SU-DHL-6 (cell line): Measurements from ENCODE around the gene MADCAM1.

ENCODE experiments used
- EZH2phosphoT487 ChIP-seq: fragments of 200-600 bp; sonication (generic), shearing (Covaris generic); conservative IDR thresholded peaks from 2 replicates; pipeline ENCODE4 v1.6.1; 2018; ENCODE audit warnings: mild to moderate bottlenecking, antibody characterized with exemption, low read length, moderate library complexity, mixed read lengths
- TF ChIP-seq, protein P1 (sequence below): fragments of 200-600 bp; sonication (generic); IDR thresholded peaks from one replicate; pipeline ENCODE4 v1.5.1; 2017; ENCODE audit warnings: antibody characterized with exemption, mild to moderate bottlenecking, low read length, moderate library complexity; ENCODE audit not compliant: insufficient read depth, poor library complexity, severe bottlenecking

DNA sequence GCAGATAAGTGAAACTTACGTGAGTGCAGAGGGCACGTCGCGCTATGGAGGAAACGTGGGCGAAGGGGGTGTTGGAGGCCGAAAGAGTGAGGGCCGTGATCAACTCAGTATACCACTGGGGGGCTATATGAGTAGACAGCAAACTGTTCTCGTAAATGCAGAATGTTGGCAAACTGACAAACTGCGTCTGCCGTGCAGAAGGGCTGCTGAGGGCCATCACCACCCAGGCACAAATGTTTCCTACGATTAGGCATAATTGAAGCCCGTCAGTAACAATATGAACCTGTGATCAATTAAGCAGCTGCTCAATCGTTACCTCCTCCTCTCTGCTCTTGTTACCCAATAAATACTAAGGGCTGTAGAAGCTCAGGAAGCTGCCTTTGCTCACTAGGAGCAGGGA, 17.3 kb upstream of the MADCAM1 start:
- TF ChIP-seq, protein P1, sequence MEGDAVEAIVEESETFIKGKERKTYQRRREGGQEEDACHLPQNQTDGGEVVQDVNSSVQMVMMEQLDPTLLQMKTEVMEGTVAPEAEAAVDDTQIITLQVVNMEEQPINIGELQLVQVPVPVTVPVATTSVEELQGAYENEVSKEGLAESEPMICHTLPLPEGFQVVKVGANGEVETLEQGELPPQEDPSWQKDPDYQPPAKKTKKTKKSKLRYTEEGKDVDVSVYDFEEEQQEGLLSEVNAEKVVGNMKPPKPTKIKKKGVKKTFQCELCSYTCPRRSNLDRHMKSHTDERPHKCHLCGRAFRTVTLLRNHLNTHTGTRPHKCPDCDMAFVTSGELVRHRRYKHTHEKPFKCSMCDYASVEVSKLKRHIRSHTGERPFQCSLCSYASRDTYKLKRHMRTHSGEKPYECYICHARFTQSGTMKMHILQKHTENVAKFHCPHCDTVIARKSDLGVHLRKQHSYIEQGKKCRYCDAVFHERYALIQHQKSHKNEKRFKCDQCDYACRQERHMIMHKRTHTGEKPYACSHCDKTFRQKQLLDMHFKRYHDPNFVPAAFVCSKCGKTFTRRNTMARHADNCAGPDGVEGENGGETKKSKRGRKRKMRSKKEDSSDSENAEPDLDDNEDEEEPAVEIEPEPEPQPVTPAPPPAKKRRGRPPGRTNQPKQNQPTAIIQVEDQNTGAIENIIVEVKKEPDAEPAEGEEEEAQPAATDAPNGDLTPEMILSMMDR = no peak
- no peak for TF ChIP-seq EZH2phosphoT487
